ENCODE data around the gene GRB10.

Gene GRB10

GRCh38 chr7:50795253-50795652 lies 12.6 kb upstream of the GRB10 start:
- TF ChIP-seq CTCF (IDR thresholded peaks at IDR 0.05; ENCODE audit: extremely low read depth, insufficient read depth, missing control alignments) = no peak
- in situ Hi-C loops (cut with MboI; ENCODE audit: low pct_unique_long_range_greater_than_20kb, low sequenced_read_pairs, unreplicated experiment) = no loop called here
- no peak for DNase-seq (ENCODE audit: low spot score)

- TF ChIP-seq CTCF (IDR thresholded peaks at IDR 0.05; ENCODE audit: extremely low read depth, insufficient read depth, missing control alignments) = no peak
- in situ Hi-C loops (cut with MboI; ENCODE audit: low pct_unique_long_range_greater_than_20kb, low sequenced_read_pairs, unreplicated experiment) = no loop called here
- DNase-seq (ENCODE audit: low spot score) = no peak
Measured at GRCh38 chr7:50793947-50794570, 11.4 kb upstream of the GRB10 start.

GRCh38 chr7:50793120-50793946 lies 10.6 kb upstream of the GRB10 start:
- no peak for TF ChIP-seq CTCF (IDR thresholded peaks at IDR 0.05; ENCODE audit: extremely low read depth, insufficient read depth, missing control alignments)
- in situ Hi-C loops (cut with MboI; ENCODE audit: low pct_unique_long_range_greater_than_20kb, low sequenced_read_pairs, unreplicated experiment) = no loop called here
- DNase-seq (ENCODE audit: low spot score) = no peak

- in situ Hi-C loops (cut with MboI; ENCODE audit: low pct_unique_long_range_greater_than_20kb, low sequenced_read_pairs, unreplicated experiment) = no loop called here
- DNase-seq (ENCODE audit: low spot score) = no peak
Measured at GRCh38 chr7:50792342-50793119, 9.8 kb upstream of the GRB10 start.

GRCh38 chr7:50791938-50792341 lies 9.2 kb upstream of the GRB10 start:
- TF ChIP-seq CTCF (IDR thresholded peaks at IDR 0.05; ENCODE audit: extremely low read depth, insufficient read depth, missing control alignments) = no peak
- in situ Hi-C loops (cut with MboI; ENCODE audit: low pct_unique_long_range_greater_than_20kb, low sequenced_read_pairs, unreplicated experiment) = no loop called here
- DNase-seq (ENCODE audit: low spot score) = no peak

More at GRCh38 chr7:50792342-50793119, 9.8 kb upstream of the GRB10 start:
- TF ChIP-seq CTCF (IDR thresholded peaks at IDR 0.05; ENCODE audit: extremely low read depth, insufficient read depth, missing control alignments) = no peak

GRCh38 chr7:50791363-50791937 lies 8.8 kb upstream of the GRB10 start:
- no peak for TF ChIP-seq CTCF (IDR thresholded peaks at IDR 0.05; ENCODE audit: extremely low read depth, insufficient read depth, missing control alignments)
- in situ Hi-C loops (cut with MboI; ENCODE audit: low pct_unique_long_range_greater_than_20kb, low sequenced_read_pairs, unreplicated experiment) = no loop called here

More at GRCh38 chr7:50791363-50791937, 8.8 kb upstream of the GRB10 start:
- DNase-seq (ENCODE audit: low spot score) = no peak
